ENCODE results near the gene PROS1.
"Not testable (repeated sequence)": the region's sequence is repeated elsewhere in the genome, so short reads cannot be mapped to it uniquely, and the experiment has no call there.

The PROS1 gene

DNA sequence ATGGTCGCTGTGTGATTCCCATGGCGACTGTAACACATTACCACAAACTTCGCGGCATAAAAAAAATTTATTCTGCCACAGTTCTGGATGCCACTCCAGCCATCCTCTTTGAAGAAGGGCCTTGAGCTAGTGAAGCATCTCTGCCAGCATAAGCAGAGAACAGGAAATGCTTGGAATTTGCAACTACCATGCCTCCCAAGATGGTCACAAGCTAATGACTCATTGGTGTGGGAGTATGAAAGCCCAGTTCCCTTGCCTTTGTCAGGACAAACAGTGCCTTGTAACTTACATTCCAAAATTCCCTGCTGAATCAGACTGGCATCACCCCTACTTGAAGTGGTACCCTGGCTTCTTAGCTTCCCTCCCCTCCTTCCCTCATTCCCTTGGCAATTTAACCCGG lies 129.7 kb downstream of the PROS1 start:
- TF ChIP-seq, protein P1, sequence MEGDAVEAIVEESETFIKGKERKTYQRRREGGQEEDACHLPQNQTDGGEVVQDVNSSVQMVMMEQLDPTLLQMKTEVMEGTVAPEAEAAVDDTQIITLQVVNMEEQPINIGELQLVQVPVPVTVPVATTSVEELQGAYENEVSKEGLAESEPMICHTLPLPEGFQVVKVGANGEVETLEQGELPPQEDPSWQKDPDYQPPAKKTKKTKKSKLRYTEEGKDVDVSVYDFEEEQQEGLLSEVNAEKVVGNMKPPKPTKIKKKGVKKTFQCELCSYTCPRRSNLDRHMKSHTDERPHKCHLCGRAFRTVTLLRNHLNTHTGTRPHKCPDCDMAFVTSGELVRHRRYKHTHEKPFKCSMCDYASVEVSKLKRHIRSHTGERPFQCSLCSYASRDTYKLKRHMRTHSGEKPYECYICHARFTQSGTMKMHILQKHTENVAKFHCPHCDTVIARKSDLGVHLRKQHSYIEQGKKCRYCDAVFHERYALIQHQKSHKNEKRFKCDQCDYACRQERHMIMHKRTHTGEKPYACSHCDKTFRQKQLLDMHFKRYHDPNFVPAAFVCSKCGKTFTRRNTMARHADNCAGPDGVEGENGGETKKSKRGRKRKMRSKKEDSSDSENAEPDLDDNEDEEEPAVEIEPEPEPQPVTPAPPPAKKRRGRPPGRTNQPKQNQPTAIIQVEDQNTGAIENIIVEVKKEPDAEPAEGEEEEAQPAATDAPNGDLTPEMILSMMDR (IDR thresholded peaks at IDR 0.05; ENCODE audit: borderline replicate concordance, control extremely low read depth, extremely low read depth, insufficient read depth, missing control alignments): no peak
- no peak for DNase-seq (ENCODE audit: low spot score)
- in situ Hi-C loops (cut with MboI; ENCODE audit: low sequenced_read_pairs, unreplicated experiment): no loop called here

DNA sequence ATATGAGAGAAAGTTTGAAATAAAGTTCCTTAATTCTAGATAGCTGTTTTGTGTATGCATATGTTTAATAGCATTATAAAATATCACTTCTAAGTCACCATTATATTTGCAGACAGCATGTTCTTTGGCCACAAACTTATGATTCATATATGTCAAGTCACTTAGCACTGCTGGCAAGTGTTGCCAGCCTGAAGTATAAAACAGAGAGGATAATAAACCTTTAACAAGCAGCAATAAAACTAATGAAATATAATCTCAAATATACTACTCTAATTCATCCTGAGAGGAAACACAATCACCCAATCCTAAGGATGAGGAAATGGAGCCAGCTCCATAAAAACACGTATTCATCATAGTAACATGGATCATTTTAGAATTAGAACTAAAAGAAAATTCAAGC lies 134.5 kb downstream of the PROS1 start:
- in situ Hi-C loops (cut with MboI; ENCODE audit: low sequenced_read_pairs, unreplicated experiment); DNase-seq (ENCODE audit: low spot score): not testable (repeated sequence)
